HG03039 (cell line): ENCODE results near the gene NEXMIF.
"Not testable (repeated sequence)": the region's sequence is repeated elsewhere in the genome, so short reads cannot be mapped to it uniquely, and the experiment has no call there.

Experiments
- ATAC-seq: cut with Tn5 transposase; IDR thresholded peaks from one replicate; pipeline ENCODE4 v1.9.1; 2021; ENCODE audit warnings: mild to moderate bottlenecking, moderate library complexity; ENCODE audit not compliant: unreplicated experiment

Gene NEXMIF

GRCh38 chrX:74797338-74797887 lies 127.8 kb downstream of the NEXMIF start:
- no peak for ATAC-seq

- ATAC-seq, result no peak
Observed at GRCh38 chrX:74788545-74789086, 136.6 kb downstream of the NEXMIF start.

- no peak for ATAC-seq
Observed at GRCh38 chrX:74784629-74785028, 140.6 kb downstream of the NEXMIF start.

- no peak for ATAC-seq
Observed at GRCh38 chrX:74781507-74782034, 143.7 kb downstream of the NEXMIF start.

GRCh38 chrX:74779175-74779574 lies 146.1 kb downstream of the NEXMIF start:
- ATAC-seq, result no peak

- no peak for ATAC-seq
Observed at GRCh38 chrX:74774988-74775387, 150.3 kb downstream of the NEXMIF start.

- no peak for ATAC-seq
Observed at GRCh38 chrX:74736450-74736849, 188.8 kb downstream of the NEXMIF start.

GRCh38 chrX:74705269-74705668 lies 220.0 kb downstream of the NEXMIF start:
- no peak for ATAC-seq

- not testable (repeated sequence) for ATAC-seq
Observed at GRCh38 chrX:74701343-74701742, 223.9 kb downstream of the NEXMIF start.

GRCh38 chrX:74684466-74684865 lies 240.8 kb downstream of the NEXMIF start:
- no peak for ATAC-seq
